NCI-H2107 treated with DMSO at 0.1 percent for 48 hours (cell line): ENCODE results near the gene XAGE3.
"Not testable (repeated sequence)": the region's sequence is repeated elsewhere in the genome, so short reads cannot be mapped to it uniquely, and the experiment has no call there.

Source experiments
- DNase-seq: peaks from one replicate; lab custom pipeline; 2025; ENCODE audit not compliant: unreplicated experiment; lab: John Stamatoyannopoulos, UW

The XAGE3 gene

GRCh38 chrX:52867610-52868348 lies at the start of gene XAGE3:
TSS of gene XAGE3 (minus strand) at chrX:52868083. CDS start at chrX:52867133, 950 bp downstream.
- no peak for DNase-seq

GRCh38 chrX:52914704-52915103 lies 46.8 kb upstream of the XAGE3 start:
- DNase-seq = not testable (repeated sequence)

- not testable (repeated sequence) for DNase-seq
Measured at GRCh38 chrX:52913681-52914080, 45.8 kb upstream of the XAGE3 start.

DNA sequence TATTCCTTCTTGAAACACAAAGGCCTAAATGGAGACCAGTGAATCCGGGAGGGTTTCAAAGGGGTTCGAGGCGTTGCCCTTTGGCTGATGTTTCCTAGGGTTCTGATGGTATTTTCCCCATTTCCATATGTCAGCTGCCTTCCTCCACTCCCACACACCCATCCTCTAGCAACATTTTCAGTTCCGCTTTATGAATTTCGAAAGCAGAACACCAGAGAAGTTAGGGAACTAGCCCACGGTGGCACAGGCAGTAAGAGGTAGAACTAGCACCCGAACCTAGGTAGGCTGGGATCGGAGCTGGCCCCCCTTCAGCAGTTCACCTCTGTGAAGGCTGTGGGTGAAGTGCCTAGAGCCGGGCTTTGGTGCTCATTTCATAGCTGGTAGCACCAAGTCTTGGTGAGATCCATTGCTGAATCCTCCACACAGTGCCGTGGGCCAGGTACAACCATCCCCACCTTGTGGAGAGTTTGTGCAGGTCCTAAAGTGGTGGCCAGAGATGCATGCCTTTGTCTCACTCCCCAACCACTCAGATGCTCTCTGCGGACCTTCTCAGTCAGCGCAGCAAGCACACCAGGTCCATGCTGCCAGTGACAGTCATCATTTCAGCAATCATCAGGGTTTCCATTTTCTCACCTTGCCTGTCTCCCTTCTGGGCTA lies 41.6 kb upstream of the XAGE3 start:
- not testable (repeated sequence) for DNase-seq

- not testable (repeated sequence) for DNase-seq
Measured at GRCh38 chrX:52907900-52908299, 40.0 kb upstream of the XAGE3 start.

- not testable (repeated sequence) for DNase-seq
Measured at GRCh38 chrX:52907137-52907536, 39.3 kb upstream of the XAGE3 start.

- DNase-seq = not testable (repeated sequence)
Measured at GRCh38 chrX:52906072-52906471, 38.2 kb upstream of the XAGE3 start.

- not testable (repeated sequence) for DNase-seq
Measured at GRCh38 chrX:52905531-52905930, 37.6 kb upstream of the XAGE3 start.

DNA sequence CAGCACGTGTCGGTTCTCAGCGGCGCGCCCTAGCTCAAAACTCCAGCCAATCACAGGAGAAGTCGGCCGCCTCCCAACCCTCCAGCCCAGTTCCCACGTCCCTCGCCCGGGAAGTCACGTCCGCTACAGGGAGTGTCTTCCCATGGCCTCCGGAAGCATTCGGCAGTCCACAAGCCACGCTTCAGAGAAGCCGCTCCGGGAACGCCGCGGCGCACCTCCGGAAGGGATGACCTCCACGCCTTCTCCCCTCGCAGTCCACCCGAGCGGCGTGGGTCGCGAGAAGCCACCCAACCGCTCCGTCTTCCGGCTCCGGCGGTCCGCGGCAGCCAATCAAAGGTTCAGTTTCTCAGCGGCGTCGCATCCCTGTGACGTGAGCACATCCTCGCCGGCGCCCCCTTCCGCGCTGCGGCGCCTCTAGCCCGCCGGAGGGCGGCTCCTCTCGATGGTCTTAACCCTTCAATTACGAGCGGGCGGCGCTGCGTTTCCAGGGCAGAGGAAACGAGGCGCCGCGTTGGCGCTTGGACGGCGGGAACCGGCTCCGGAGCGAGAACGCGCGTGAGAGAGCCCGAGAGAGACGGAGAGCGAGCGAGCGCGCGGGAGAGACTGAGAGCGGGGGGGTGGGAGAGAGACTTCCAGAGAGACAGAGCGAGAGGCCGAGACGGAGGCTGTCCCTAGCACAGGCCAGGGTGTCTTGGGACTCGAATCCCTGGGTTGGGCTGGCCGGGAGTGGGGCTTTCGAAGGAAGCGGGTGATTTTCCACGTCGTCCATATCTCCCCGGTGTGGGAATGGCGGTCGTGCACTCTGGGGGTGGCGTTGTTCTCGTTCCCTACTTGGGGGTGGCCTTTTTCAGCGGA lies 29.2 kb upstream of the XAGE3 start, which contains the start of gene FAM156B:
Gene FAM156B, plus strand, starts transcription at position 476 of the 855 bp plus-strand sequence. CDS start 9,896 bp downstream, outside the sequence.
- DNase-seq = not testable (repeated sequence)

GRCh38 chrX:52896438-52896837 lies 28.6 kb upstream of the XAGE3 start:
- not testable (repeated sequence) for DNase-seq

GRCh38 chrX:52888090-52888489 lies 20.2 kb upstream of the XAGE3 start:
- not testable (repeated sequence) for DNase-seq

- not testable (repeated sequence) for DNase-seq
Measured at GRCh38 chrX:52887459-52887858, 19.6 kb upstream of the XAGE3 start.

GRCh38 chrX:52876386-52876785 lies 8.5 kb upstream of the XAGE3 start:
- not testable (repeated sequence) for DNase-seq

DNA sequence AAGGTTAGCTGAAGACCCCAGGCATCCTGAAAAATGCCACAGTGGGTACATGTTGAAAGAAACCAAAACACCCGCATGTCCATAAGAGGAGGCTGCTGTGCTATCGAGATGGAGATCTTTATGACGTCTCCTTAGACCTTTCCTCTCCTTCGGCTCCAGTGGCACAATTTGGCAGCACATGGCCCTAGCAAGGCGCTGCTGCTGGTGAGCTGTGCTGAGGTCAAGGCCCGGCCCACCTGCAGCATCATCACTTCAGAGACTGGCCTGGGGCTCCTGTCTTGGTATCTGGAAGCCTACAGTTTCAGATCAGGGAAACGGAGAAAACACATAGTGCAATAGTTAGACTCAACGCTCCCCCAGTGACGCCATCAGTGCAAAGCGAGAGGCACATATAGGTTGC lies 7.6 kb upstream of the XAGE3 start:
- DNase-seq = not testable (repeated sequence)

DNA sequence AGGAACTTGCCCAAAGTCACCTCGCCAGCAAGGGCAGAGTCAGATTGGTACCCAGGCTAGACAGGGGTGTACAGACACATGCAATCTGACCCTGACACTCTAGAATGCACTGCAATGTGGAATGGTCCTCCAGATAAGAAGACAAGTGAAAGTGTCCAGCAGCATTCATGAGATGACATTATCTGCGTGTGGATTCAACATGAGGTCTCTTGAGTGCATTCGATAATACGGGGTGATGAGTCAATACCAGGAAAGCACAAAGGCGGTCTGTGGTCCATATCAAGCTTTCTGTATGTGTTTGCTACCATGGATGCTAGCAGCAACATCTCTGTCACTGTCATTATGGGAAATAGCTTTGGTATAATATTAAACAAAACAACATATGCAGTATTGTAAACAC lies 6.8 kb upstream of the XAGE3 start:
- no peak for DNase-seq

GRCh38 chrX:52873825-52874224 lies 5.9 kb upstream of the XAGE3 start:
- not testable (repeated sequence) for DNase-seq

- DNase-seq = no peak
Measured at GRCh38 chrX:52870046-52870445, 2.2 kb upstream of the XAGE3 start.

DNA sequence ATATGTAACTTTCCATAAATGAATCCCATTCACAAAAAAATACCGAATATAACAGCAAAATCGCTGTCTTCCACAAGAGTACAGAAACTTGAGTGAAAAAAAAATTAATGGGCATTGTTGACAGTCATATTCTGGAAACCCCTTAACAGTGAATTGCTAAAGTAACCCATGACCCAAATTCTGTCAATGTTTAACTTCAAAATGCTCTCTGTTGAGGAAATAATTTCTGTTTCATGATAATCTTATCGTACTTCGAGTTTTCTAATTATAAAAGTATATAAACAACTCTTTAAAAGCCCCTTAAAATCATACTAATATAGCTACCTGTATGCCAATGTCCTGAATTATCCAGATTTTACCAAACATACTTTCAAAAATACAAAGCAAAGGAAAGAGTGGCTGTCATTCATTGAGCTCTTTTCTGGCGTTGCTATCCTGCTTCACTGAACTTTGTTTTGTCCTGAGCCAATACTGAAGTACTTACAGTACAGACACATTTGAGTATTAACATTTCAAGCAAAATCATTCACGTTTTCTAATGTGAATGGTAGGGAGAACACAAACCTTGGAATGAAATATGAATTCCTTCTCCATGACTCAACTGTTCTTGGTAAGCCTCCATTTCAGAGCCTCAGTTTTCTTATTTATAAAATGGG lies 2.4 kb downstream of the XAGE3 start:
- no peak for DNase-seq

GRCh38 chrX:52856991-52857525 lies 10.8 kb downstream of the XAGE3 start:
- DNase-seq = not testable (repeated sequence)

DNA sequence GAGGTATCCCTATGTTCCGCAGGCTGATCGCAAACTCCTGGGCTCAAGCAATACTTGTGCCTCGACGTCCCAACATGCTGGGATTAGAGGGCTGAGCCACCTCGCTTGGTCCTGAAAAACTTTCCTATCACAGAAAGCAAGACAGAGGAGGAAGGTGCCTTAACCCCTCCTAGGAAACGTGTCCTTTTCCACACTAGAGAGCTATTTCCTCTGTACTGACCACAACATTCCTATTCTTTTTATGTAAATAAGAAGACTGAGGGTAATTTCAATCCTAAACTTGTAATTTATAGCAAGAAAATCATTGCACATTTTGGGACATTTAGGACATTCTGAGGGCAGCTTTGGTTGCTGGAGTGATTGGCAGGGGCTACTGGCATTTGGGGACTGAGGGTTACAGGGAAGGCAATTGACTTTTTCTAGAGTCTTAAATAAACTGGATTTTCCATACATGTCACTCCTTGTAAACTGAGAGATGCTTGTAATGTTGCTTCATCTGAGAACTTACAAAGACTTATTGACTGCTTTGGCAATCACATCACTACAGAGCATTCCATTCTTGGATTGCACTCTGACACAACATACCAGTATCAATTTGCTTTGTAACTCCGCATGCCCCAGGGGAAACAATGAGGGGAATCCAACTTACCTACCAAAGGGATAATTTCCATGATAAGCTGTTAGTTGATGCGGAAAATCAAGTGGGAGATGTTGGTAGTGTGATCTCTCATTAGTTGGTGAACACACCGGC lies 15.6 kb downstream of the XAGE3 start:
- no peak for DNase-seq
